Renal cortex interstitium (tissue), 11 donors: ENCODE results near the gene NFE2L1. TPM values are rescaled to one million over a fixed set of nuclear protein-coding genes. Genes with fewer than 3 reads are reported as not detected.

Experiments used
- DNase-seq, 11 donors: peaks; one replicate each; pipeline ENCODE4 v3.0.0-alpha.2; 2013; ENCODE audit warnings: low read depth in 9 of 11, low spot score in 4 of 11; ENCODE audit errors: extremely low read depth in 1 of 11
- polyA plus RNA-seq, 3 donors: library from polyadenylated mRNA; unstranded; fragments of 120-200 nt; gene quantifications; one replicate each; pipeline ENCODE4 v1.2.1, GENCODE V29; 2013; ENCODE audit not compliant: insufficient read length in 3 of 3

The NFE2L1 gene
- polyA plus RNA-seq, 3 donors = 232 to 245 (median 232) TPM

GRCh38 chr17:48037838-48038323 lies 10.3 kb upstream of the NFE2L1 start:
- DNase-seq = no peak

- no peak for DNase-seq
Measured at GRCh38 chr17:48038687-48039086, 9.5 kb upstream of the NFE2L1 start.

- no peak for DNase-seq
Measured at GRCh38 chr17:48043176-48043575, 5.0 kb upstream of the NFE2L1 start.

GRCh38 chr17:48044851-48045250 lies 3.3 kb upstream of the NFE2L1 start:
- no peak for DNase-seq

GRCh38 chr17:48045316-48046001 lies 2.7 kb upstream of the NFE2L1 start:
- no peak for DNase-seq

- DNase-seq = no peak
Measured at GRCh38 chr17:48046296-48046695, 1.9 kb upstream of the NFE2L1 start.

- no peak for DNase-seq
Measured at GRCh38 chr17:48047113-48047740, 932 bp upstream of the NFE2L1 start.

- peak in 6 of 11 donors; percentile 48 to 79 (median 70) for DNase-seq
Measured at GRCh38 chr17:48048384-48049126, 396 bp downstream of the NFE2L1 start.

GRCh38 chr17:48051283-48051682 lies 3.1 kb downstream of the NFE2L1 start:
- no peak for DNase-seq

- peak in 7 of 11 donors; percentile 42 to 75 (median 69) for DNase-seq
Measured at GRCh38 chr17:48051706-48052486, 3.7 kb downstream of the NFE2L1 start.

GRCh38 chr17:48052956-48053757 lies 5.0 kb downstream of the NFE2L1 start:
- peak in 5 of 11 donors; percentile 50 to 79 (median 66) for DNase-seq

- DNase-seq = no peak
Measured at GRCh38 chr17:48053758-48054237, 5.6 kb downstream of the NFE2L1 start.

GRCh38 chr17:48054238-48055185 lies 6.4 kb downstream of the NFE2L1 start:
- DNase-seq = peak in 10 of 11 donors; percentile 80 to 94 (median 86)

GRCh38 chr17:48055531-48056245 lies 7.5 kb downstream of the NFE2L1 start:
- DNase-seq = no peak

GRCh38 chr17:48056246-48056745 lies 8.1 kb downstream of the NFE2L1 start:
- DNase-seq = no peak

- DNase-seq = no peak
Measured at GRCh38 chr17:48056879-48057278, 8.7 kb downstream of the NFE2L1 start.
